MM.1S (cell line): Measurements from ENCODE around the gene IL1RL1.

Experiments used
- DNase-seq: peaks from one replicate; pipeline ENCODE4 v3.0.0-alpha.2; 2015
- H2AFZ ChIP-seq: fragments of 300-600 bp; sonication (generic); 2 replicates; pipeline ENCODE4 v1.6.0; 2016; ENCODE audit warnings: antibody characterized with exemption, low read length
- H3F3A ChIP-seq: fragments of 300-600 bp; sonication (generic); 2 replicates; pipeline ENCODE4 v1.6.1; 2016; ENCODE audit warnings: mild to moderate bottlenecking, antibody characterized with exemption, low read length, moderate library complexity, mixed read lengths; ENCODE audit not compliant: insufficient read depth
- H3K27ac ChIP-seq: fragments of 300-600 bp; sonication (generic); 2 replicates; pipeline ENCODE4 v1.5.1; 2016; ENCODE audit warnings: mild to moderate bottlenecking, low read length
- H3K27me3 ChIP-seq: fragments of 300-600 bp; sonication (generic); replicated peaks from 2 replicates; pipeline ENCODE4 v1.6.0; 2016; ENCODE audit warnings: low read length; ENCODE audit not compliant: insufficient read depth
- H3K36me3 ChIP-seq: fragments of 300-600 bp; sonication (generic); replicated peaks from 2 replicates; pipeline ENCODE4 v1.6.1; 2016; ENCODE audit warnings: mild to moderate bottlenecking, low read length, mixed read lengths; ENCODE audit not compliant: insufficient read depth
- H3K4me1 ChIP-seq: fragments of 300-600 bp; sonication (generic); 2 replicates; pipeline ENCODE4 v1.6.1; 2016; ENCODE audit warnings: low read length, mixed read lengths
- H3K4me2 ChIP-seq: fragments of 300-600 bp; sonication (generic); 2 replicates; pipeline ENCODE4 v1.6.0; 2016; ENCODE audit warnings: low read depth, low read length
- H3K4me3 ChIP-seq: fragments of 300-600 bp; sonication (generic); 2 replicates; pipeline ENCODE4 v1.5.1; 2016; ENCODE audit warnings: low read length, mixed read lengths
- H3K79me2 ChIP-seq: fragments of 300-600 bp; sonication (generic); 2 replicates; pipeline ENCODE4 v1.6.1; 2016; ENCODE audit warnings: mixed run types, low read length, mixed read lengths
- H3K9ac ChIP-seq: fragments of 300-600 bp; sonication (generic); 2 replicates; pipeline ENCODE4 v1.6.1; 2016; ENCODE audit warnings: low read length, mixed read lengths
- H3K9me2 ChIP-seq: fragments of 300-600 bp; sonication (generic); replicated peaks from 2 replicates; pipeline ENCODE4 v1.6.1; 2016; ENCODE audit warnings: mild to moderate bottlenecking, low read length, mixed read lengths; ENCODE audit not compliant: insufficient read depth
- H3K9me3 ChIP-seq: fragments of 300-600 bp; sonication (generic); replicated peaks from 2 replicates; pipeline ENCODE4 v1.6.1; 2016; ENCODE audit warnings: mild to moderate bottlenecking, low read length, mixed read lengths; ENCODE audit not compliant: insufficient read depth
- H4K20me1 ChIP-seq: fragments of 300-600 bp; sonication (generic); 2 replicates; pipeline ENCODE4 v1.6.1; 2016; ENCODE audit warnings: mild to moderate bottlenecking, low read length, moderate library complexity, mixed read lengths; ENCODE audit not compliant: insufficient read depth
- CTCF ChIP-seq: fragments of 300-600 bp; sonication (generic); IDR thresholded peaks from 2 replicates; pipeline ENCODE4 v1.5.1; 2016; ENCODE audit warnings: antibody characterized with exemption, low read length, mixed read lengths
- EZH2 ChIP-seq: fragments of 300-600 bp; sonication (generic); optimal IDR thresholded peaks from 2 replicates; pipeline ENCODE3; 2017; ENCODE audit warnings: low read depth, mild to moderate bottlenecking, antibody characterized with exemption, low read length, mixed read lengths
- EZH2phosphoT487 ChIP-seq: fragments of 300-600 bp; sonication (generic); IDR thresholded peaks from 2 replicates; pipeline ENCODE4 v1.6.1; 2018; ENCODE audit warnings: antibody characterized with exemption, low read length

Gene IL1RL1

GRCh38 chr2:102335871-102336366, 24.6 kb downstream of the IL1RL1 start:
- Histone ChIP-seq H3K9me3 (no peaks in the 10 kb centered on the region), H3K4me3 (no peak overlapping the region), H4K20me1 (no peaks in the 10 kb centered on the region), H3K4me1 (peaks cover 10% of the 10 kb centered on the region; the same call in 1 of the 2 replicates), H3K27me3 (no peaks in the 10 kb centered on the region), H3K79me2 (no peaks in the 10 kb centered on the region), H2AFZ (no peak overlapping the region), H3K9ac (no peak overlapping the region), H3K9me2 (no peaks in the 10 kb centered on the region), H3F3A (no peaks in the 10 kb centered on the region), H3K27ac (no peak overlapping the region), H3K4me2 (no peak overlapping the region), H3K36me3 (no peaks in the 10 kb centered on the region)
- TF ChIP-seq EZH2 (no peak), EZH2phosphoT487 (no peak)
- DNase-seq = no peak

GRCh38 chr2:102336502-102336945, 25.2 kb downstream of the IL1RL1 start:
- no peak overlapping the region for H3K27ac ChIP-seq
- no peak overlapping the region for H3K9ac ChIP-seq
- H3K4me1 ChIP-seq = peaks cover 10% of the 10 kb centered on the region; the same call in 1 of the 2 replicates
- no peaks in the 10 kb centered on the region for H3K9me2 ChIP-seq
- no peaks in the 10 kb centered on the region for H4K20me1 ChIP-seq
- H3K4me2 ChIP-seq = no peak overlapping the region
- no peaks in the 10 kb centered on the region for H3K36me3 ChIP-seq
- no peaks in the 10 kb centered on the region for H3K27me3 ChIP-seq
- no peaks in the 10 kb centered on the region for H3K9me3 ChIP-seq
- TF ChIP-seq EZH2 = no peak
- TF ChIP-seq EZH2phosphoT487 = no peak
- TF ChIP-seq CTCF = no peak
- H3K4me3 ChIP-seq = no peak overlapping the region
- H3F3A ChIP-seq = no peaks in the 10 kb centered on the region
- H2AFZ ChIP-seq = no peak overlapping the region
- no peaks in the 10 kb centered on the region for H3K79me2 ChIP-seq
- DNase-seq = no peak

GRCh38 chr2:102337012-102337411, 25.6 kb downstream of the IL1RL1 start:
- peaks cover 10% of the 10 kb centered on the region; the same call in 1 of the 2 replicates for H3K4me1 ChIP-seq
- no peaks in the 10 kb centered on the region for H3F3A ChIP-seq
- no peaks in the 10 kb centered on the region for H3K9me3 ChIP-seq
- TF ChIP-seq CTCF (no peak), EZH2 (no peak), EZH2phosphoT487 (no peak)
- no peaks in the 10 kb centered on the region for H3K27me3 ChIP-seq
- no peaks in the 10 kb centered on the region for H3K9me2 ChIP-seq
- H4K20me1 ChIP-seq = no peaks in the 10 kb centered on the region
- H3K79me2 ChIP-seq = no peaks in the 10 kb centered on the region
- H2AFZ ChIP-seq = no peak overlapping the region
- H3K27ac ChIP-seq = no peak overlapping the region
- no peak overlapping the region for H3K4me3 ChIP-seq
- DNase-seq = no peak
- H3K9ac ChIP-seq = no peak overlapping the region
- no peak overlapping the region for H3K4me2 ChIP-seq
- no peaks in the 10 kb centered on the region for H3K36me3 ChIP-seq
